ENCODE measurements around the gene DGCR8.

Gene DGCR8

DNA sequence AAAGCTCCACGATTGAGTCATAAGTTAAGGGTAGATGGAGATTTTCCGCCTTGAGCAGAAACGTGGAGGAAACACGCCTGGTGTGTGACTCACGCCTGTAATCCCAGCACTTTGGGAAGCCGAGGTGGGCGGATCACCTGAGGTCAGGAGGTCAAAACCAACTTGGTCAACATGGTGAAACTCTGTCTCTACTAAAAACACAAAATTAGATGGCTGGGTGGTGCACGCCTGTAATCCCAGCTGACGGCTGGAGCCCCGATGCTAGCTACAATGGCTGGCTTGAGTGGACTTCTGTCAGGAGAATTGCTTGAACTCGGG is 17.3 kb upstream of the DGCR8 start:
- Histone ChIP-seq H4K20me1 (ENCODE audit: low read depth, low read length) (no peaks in the 10 kb centered on the region), H3K27ac (ENCODE audit: low read depth, low read length) (no peak overlapping the region), H3K79me2 (ENCODE audit: insufficient read depth, low read length) (no peaks in the 10 kb centered on the region), H2AFZ (ENCODE audit: low read depth, low read length, severe bottlenecking) (no peak overlapping the region), H3K9me2 (replicated peaks; ENCODE audit: insufficient read depth, low read length) (no peaks in the 10 kb centered on the region), H3F3A (ENCODE audit: insufficient read depth) (no peaks in the 10 kb centered on the region), H3K9me3 (ENCODE audit: insufficient read depth, low read length) (no peaks in the 10 kb centered on the region), H3K27me3 (ENCODE audit: low read length) (no peaks in the 10 kb centered on the region), H3K4me2 (ENCODE audit: low read depth, low read length, poor library complexity, severe bottlenecking) (no peak overlapping the region), H3K9ac (ENCODE audit: low read length) (no peak overlapping the region), H3K36me3 (ENCODE audit: low read length) (no peaks in the 10 kb centered on the region), H3K4me3 (ENCODE audit: insufficient read depth, low read length, poor library complexity, severe bottlenecking) (no peak overlapping the region)
- TF ChIP-seq, protein P1, sequence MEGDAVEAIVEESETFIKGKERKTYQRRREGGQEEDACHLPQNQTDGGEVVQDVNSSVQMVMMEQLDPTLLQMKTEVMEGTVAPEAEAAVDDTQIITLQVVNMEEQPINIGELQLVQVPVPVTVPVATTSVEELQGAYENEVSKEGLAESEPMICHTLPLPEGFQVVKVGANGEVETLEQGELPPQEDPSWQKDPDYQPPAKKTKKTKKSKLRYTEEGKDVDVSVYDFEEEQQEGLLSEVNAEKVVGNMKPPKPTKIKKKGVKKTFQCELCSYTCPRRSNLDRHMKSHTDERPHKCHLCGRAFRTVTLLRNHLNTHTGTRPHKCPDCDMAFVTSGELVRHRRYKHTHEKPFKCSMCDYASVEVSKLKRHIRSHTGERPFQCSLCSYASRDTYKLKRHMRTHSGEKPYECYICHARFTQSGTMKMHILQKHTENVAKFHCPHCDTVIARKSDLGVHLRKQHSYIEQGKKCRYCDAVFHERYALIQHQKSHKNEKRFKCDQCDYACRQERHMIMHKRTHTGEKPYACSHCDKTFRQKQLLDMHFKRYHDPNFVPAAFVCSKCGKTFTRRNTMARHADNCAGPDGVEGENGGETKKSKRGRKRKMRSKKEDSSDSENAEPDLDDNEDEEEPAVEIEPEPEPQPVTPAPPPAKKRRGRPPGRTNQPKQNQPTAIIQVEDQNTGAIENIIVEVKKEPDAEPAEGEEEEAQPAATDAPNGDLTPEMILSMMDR (IDR thresholded peaks at IDR 0.05; ENCODE audit: insufficient read depth, low read length, poor library complexity, severe bottlenecking): no peak
- no peak for TF ChIP-seq EZH2phosphoT487 (conservative IDR thresholded peaks at IDR 0.05; ENCODE audit: low read length)

DNA sequence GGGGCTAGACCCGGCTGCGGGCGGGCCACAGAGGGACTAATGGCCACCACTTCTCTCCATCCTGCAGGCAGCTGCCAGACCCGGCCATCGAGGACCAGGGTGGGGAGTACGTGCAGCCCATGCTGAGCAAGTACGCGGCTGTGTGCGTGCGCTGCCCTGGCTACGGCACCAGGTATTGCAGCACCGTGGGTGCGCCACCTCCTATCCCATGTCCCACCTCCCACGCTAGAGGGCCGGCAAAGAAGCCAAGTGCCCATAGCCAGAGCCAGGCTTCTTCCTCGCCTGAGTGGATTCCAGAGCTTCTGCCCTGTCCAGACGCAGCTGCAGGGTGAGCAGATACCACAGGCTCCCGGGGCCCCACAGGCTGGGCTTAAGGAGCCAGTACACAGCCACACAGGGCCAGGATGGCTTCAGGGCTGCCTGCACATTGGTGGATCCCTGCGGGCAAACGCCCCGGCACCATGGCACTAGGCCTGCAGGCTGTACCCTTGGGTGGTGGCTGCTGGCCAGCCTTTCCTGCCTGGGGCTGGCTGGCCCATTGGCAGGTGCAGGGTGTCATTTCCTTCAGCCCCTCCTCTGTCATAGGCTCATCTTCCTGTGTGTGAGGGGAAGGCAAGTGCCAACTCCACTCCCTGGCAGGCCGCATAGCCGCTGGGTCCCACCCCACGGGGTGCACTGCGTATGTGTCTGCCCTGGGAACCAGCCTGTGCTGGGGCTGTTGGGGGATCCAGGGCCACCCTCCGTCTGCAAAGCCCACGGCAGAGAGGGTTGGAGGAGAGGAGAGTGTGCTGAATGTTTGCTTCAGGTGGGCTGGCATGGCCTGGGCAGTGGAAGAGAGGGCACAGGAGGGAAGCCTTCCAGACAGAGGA is 16.5 kb upstream of the DGCR8 start:
- H3K4me2 ChIP-seq (ENCODE audit: low read depth, low read length, poor library complexity, severe bottlenecking): no peak overlapping the region
- no peaks in the 10 kb centered on the region for H3K79me2 ChIP-seq (ENCODE audit: insufficient read depth, low read length)
- no peaks in the 10 kb centered on the region for H3K9me3 ChIP-seq (ENCODE audit: insufficient read depth, low read length)
- no peaks in the 10 kb centered on the region for H3K27me3 ChIP-seq (ENCODE audit: low read length)
- no peak overlapping the region for H2AFZ ChIP-seq (ENCODE audit: low read depth, low read length, severe bottlenecking)
- H3K9me2 ChIP-seq (replicated peaks; ENCODE audit: insufficient read depth, low read length): no peaks in the 10 kb centered on the region
- no peak for TF ChIP-seq EZH2phosphoT487 (conservative IDR thresholded peaks at IDR 0.05; ENCODE audit: low read length)
- TF ChIP-seq, protein P1 (IDR thresholded peaks at IDR 0.05; ENCODE audit: insufficient read depth, low read length, poor library complexity, severe bottlenecking): no peak
- H3K4me3 ChIP-seq (ENCODE audit: insufficient read depth, low read length, poor library complexity, severe bottlenecking): no peak overlapping the region
- no peaks in the 10 kb centered on the region for H3F3A ChIP-seq (ENCODE audit: insufficient read depth)
- H3K9ac ChIP-seq (ENCODE audit: low read length): no peak overlapping the region
- H4K20me1 ChIP-seq (ENCODE audit: low read depth, low read length): no peaks in the 10 kb centered on the region
- H3K27ac ChIP-seq (ENCODE audit: low read depth, low read length): no peak overlapping the region
- no peaks in the 10 kb centered on the region for H3K36me3 ChIP-seq (ENCODE audit: low read length)

DNA sequence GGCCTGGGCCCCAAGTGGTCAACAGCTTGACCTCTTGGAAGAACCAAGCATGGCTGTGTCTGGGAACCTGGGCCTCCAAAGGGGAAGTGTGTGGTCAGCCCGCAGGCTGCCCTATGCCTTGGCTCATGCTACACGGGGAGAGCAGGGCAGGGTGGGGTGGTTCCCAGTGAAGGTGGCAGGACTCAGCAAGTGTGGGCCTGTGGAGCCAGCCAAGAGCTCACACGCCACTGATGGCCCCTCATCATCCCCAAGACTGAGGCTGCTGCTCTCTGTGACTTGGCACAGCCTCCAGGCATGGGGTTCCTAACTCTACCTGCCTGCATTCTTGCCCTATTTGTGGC is 15.9 kb upstream of the DGCR8 start:
- H4K20me1 ChIP-seq (ENCODE audit: low read depth, low read length): no peaks in the 10 kb centered on the region
- no peak overlapping the region for H2AFZ ChIP-seq (ENCODE audit: low read depth, low read length, severe bottlenecking)
- no peak overlapping the region for H3K4me2 ChIP-seq (ENCODE audit: low read depth, low read length, poor library complexity, severe bottlenecking)
- no peaks in the 10 kb centered on the region for H3K79me2 ChIP-seq (ENCODE audit: insufficient read depth, low read length)
- no peak overlapping the region for H3K27ac ChIP-seq (ENCODE audit: low read depth, low read length)
- H3K9me3 ChIP-seq (ENCODE audit: insufficient read depth, low read length): no peaks in the 10 kb centered on the region
- no peak overlapping the region for H3K9ac ChIP-seq (ENCODE audit: low read length)
- H3K27me3 ChIP-seq (ENCODE audit: low read length): no peaks in the 10 kb centered on the region
- H3F3A ChIP-seq (ENCODE audit: insufficient read depth): no peaks in the 10 kb centered on the region
- no peaks in the 10 kb centered on the region for H3K9me2 ChIP-seq (replicated peaks; ENCODE audit: insufficient read depth, low read length)
- TF ChIP-seq, protein P1 (IDR thresholded peaks at IDR 0.05; ENCODE audit: insufficient read depth, low read length, poor library complexity, severe bottlenecking): no peak
- no peak for TF ChIP-seq EZH2phosphoT487 (conservative IDR thresholded peaks at IDR 0.05; ENCODE audit: low read length)
- H3K36me3 ChIP-seq (ENCODE audit: low read length): no peaks in the 10 kb centered on the region
- no peak overlapping the region for H3K4me3 ChIP-seq (ENCODE audit: insufficient read depth, low read length, poor library complexity, severe bottlenecking)

Measured in SU-DHL-6 (cell line).